GM10847 (cell line): ENCODE results near the gene IQCN.

Experiments
- POLR2A ChIP-seq: IDR thresholded peaks from 2 replicates; pipeline ENCODE4 v1.6.1; 2011; ENCODE audit not compliant: insufficient read length; ENCODE audit errors: extremely low read depth

Gene IQCN

DNA sequence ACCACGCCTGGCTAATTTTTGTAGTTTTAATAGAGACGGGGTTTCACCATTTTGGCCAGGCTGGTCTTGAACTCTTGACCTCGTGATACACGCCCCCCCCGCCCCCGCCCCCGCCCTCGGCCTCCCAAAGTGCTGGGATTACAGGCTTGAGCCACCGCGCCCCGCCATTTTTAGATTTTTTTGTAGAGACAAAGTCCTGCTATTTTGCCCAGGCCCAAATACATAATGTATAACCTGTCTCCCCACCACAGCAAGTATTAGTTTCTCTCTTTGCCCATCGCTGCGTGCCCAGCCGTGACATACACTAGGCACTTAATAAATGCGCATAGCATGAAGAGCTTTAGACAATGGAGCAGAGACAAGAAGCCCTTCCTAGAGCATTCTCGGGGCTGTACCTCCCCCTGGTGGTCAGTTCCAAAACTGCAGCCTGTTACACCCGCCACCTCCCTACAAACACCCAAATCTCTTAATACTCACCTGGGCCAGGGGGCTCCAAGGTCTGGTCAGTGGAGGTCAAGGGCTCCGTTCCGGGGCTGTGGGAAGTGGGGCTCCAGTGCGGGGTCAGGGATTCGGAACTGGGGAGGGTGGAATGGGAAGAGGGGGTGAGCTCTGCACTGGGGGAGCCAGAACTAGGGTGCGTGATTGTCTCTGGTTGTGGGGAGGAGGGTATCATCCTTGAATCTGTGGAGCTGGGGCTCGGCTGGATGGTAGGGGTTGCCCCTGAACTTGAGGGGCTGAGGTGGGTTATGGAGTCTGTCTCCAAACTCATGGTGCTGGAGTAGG, 22.5 kb downstream of the IQCN start:
- no peak for TF ChIP-seq POLR2A

- no peak for TF ChIP-seq POLR2A
Observed at GRCh38 chr19:18249834-18250233, 24.4 kb downstream of the IQCN start.

GRCh38 chr19:18245297-18245696, 29.0 kb downstream of the IQCN start:
- no peak for TF ChIP-seq POLR2A

- TF ChIP-seq POLR2A, result no peak
Observed at GRCh38 chr19:18239303-18239702, 34.9 kb downstream of the IQCN start.

DNA sequence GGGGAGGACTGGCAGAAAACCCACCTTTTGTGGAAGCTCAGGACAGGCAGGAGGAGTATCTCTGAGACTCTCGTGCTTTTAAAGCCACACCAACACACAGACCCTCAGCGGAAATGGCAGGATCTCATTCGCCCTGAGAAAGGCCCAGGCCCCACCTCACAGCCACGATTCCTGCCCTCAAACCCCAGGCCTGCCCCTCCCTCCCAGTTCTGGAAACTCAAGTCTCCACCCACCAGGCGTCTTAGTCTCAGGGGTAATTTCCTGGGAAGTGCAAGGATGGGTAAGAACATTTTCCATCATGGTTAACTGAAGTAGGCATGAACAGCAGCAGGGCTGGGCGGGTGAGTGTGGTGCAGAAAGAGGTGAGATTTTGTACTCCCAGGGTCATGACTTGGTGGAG, 40.1 kb downstream of the IQCN start:
- TF ChIP-seq POLR2A, result no peak

DNA sequence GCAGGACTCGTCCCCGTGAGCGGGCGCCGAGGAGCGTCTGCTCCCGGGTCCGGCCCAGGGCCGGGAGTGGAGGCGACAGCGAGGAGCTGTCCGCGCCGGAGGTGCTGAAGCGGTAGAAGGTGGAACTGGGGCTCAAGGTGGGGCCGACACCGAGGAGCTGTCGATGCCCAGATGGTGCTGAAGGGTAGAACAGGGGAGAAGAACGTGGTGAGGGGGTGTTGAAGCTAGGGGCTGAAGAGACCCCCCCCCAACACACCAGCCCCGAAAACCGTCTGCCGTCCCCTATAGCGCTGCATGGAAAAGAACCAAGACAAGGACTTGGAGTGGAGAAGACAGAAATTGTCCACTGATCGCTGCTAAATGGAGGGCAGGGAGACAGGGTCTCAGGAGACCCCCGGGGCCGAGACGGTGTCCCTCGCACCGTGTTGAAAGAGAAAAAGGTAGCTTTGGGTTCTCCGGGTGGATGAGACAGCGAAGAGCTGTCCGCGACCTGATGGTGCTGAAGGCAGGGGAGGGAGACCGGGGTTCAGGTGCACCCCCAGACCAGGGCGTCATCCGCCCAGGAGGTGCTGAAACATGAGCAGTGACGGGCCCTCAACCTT, 40.9 kb downstream of the IQCN start:
- no peak for TF ChIP-seq POLR2A

DNA sequence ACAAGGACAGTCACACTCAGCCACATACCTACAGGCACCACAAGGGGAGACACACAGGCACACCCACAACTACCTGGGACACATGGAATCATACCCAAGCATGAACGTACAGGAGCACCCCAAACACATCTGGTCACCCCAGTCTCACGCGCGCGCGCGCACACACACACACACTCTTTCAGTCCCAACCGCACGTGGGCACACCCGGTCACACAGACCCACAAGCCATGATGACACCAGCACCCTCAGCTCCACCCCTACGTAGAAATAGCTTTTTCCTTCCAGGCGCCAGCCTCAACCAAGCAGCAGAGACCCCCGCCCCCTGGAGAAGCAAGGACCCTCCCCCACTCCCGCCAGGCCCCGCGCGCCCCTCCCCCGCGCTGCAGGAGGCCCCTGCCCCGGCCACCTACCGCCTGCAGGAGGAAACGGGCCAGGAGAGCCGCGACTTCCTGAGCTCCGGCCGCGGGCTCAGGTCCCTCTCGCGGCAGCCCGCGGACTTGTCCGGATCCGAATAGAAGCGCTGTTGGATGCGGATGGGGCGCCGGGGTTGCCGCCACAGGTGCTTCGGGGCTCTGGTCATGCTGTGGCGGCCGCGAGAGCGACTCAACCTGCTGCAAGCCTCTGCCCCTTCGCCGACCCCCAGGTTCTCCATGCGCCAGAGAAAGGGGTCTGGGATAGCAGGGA, 41.6 kb downstream of the IQCN start:
- TF ChIP-seq POLR2A, result no peak

DNA sequence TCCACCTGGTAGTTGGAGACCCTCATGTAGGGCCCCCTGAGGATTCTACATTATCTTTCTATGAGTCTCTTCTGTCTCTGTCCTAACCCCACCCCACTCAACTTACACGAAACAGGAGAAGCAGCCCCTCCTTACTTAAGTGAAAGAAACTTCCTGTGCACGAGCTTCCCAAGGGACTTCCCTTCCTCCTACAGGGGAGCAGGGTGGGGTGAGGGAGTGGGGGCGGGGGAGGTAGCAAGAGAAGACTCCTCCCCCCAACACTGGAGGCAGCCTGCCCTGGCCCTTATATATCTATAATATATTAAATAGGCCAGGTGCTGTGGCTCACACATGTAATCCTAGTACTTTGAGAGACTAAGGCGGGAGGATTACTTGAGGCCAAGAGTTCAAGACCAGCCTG, 42.5 kb downstream of the IQCN start:
- no peak for TF ChIP-seq POLR2A

- TF ChIP-seq POLR2A, result no peak
Observed at GRCh38 chr19:18230941-18231734, 43.1 kb downstream of the IQCN start.

DNA sequence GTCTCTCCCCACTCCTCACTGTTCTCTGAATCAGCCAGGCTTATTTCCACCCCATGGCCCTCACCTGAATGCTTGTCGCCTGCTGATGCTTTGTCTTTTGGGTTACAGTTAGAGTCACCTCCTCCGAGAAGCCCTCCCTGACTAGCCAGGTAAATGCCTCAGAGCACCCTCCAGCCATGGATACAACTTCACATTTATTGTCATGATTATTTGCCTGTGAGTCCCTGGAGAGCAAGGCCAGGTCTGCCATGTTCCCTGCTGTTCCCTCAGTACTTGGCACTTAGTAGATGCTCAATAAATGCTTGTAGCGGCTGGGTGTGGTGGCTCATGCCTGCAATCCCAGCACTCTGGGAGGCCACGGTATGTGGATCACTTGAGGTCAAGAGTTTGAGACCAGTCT, 44.3 kb downstream of the IQCN start:
- TF ChIP-seq POLR2A, result no peak

- no peak for TF ChIP-seq POLR2A
Observed at GRCh38 chr19:18229474-18229873, 44.8 kb downstream of the IQCN start.

DNA sequence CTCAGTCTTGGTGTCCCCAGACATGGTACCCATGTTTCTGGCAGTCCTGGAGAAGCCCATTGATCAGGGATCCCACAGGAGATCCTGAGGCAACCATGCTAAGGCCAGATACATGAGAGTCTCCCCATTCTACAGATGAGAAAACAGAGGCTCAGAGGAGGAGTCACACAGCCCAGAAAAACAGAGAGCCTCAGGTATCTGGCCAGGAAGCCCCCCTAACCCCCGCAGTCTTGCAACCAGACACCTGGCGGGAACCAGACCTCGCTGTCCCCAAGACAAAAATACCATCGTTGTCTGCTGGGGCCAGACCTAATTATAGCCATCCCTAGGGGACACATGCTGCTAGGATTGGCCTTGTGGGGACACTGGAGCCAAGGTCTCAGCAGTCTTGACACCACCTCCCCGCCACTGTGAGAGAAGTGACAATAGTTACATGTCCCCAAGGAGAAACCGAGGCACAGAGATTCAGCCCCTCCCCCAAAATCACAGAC, 46.4 kb downstream of the IQCN start:
- no peak for TF ChIP-seq POLR2A

DNA sequence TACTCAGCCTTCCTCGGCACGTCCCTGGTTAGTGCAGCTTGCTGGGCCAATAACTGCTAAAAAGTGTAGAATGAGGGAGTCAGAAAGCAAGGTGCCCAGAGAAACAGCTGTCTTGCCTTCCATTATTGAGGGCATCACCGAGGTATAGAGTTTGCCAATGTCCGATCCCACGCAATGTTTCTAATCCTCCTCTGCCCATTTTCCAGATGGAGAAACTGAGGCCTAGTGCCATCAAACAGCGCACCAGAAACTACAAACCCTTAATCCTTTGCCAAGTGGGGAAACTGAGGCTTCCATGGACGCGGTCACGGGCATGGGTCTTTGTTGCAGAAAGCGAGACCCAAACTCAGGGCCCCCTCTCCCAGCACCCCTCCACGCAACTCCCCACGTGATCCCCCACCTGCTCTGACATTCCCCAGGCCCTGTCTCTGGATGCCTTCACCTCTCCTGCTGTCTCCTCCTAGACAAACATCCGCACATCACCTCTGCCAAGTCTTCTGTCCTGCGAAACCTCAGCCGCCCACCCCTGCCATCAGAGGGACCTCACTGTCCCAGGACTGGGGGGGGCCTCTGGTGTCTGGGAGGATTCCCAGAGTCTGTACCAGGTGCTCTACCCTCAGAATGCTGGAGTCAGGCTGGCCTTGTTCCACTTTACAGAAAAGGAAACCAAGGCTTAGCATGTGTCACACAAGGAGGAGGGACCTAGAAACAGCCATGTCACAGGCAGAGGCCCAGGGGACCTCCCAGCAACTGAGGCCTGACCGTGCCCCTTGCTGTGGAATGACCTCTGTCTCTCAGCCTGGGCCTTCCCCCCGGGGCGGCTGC, 47.1 kb downstream of the IQCN start:
- no peak for TF ChIP-seq POLR2A

DNA sequence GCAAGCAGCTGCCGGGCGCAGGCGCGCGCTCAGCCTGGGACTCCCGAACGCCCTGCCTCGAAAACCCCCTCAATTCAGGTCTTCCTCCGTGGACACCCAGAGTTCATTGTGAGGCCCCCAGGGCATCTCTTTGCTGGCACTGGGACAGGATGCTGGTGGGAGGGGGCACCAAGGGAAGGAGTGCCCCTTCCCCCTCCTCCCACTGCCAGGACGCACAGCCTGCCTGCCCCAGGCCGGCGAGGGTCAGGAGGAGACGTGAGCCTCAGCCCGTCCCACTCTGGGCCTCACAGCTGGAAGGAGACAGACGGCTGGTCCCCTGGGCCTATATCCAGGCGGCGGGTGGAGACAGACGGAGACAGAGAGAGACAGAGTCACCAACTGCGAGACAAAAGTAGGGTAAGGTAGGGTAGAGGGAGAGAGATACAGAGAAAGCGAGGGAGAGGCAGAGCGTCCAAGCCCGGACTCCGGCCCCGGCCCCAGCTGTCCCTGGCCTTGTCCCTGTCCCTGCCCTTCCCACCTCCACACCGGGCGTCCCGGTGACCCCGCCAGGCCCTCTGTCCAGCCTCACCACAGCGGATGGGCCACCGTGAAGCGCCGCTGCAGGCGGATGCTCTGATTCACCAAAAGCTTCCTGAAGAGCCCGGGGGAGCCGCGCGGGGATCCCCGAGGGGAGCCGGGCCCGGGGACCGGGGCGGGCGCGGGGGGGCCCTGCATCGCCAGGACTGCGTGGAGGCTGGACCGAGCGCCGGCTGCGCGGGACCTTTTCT, 48.4 kb downstream of the IQCN start, which contains the start of gene PDE4C:
Gene PDE4C, minus strand, starts transcription at position 737 of the 767 bp plus-strand sequence. Its CDS starts 23 bp downstream, at position 714.
- no peak for TF ChIP-seq POLR2A
